ENCODE results near the gene NT5C1A.
A peak's percentile ranks its signal among the peaks of the same experiment; 100 is the strongest.

The NT5C1A gene

GRCh38 chr1:39675220-39675619 is 3.3 kb upstream of the NT5C1A start:
- Histone ChIP-seq H4K20me1 (ENCODE audit: insufficient read depth, low read length) (no peaks in the 10 kb centered on the region), H3K27me3 (ENCODE audit: insufficient read depth, low read length) (peaks cover 11% of the 10 kb centered on the region), H3K4me3 (ENCODE audit: low read depth, low read length, poor library complexity, severe bottlenecking) (no peak overlapping the region), H2AFZ (ENCODE audit: low read length) (no peak overlapping the region), H3K9ac (ENCODE audit: low read length) (no peak overlapping the region), H3K9me3 (ENCODE audit: low read length) (no peaks in the 10 kb centered on the region), H3K36me3 (ENCODE audit: insufficient read depth, low read length) (no peaks in the 10 kb centered on the region), H3F3A (ENCODE audit: insufficient read depth, low read length) (no peaks in the 10 kb centered on the region), H3K9me2 (ENCODE audit: low read depth, low read length) (no peaks in the 10 kb centered on the region), H3K79me2 (ENCODE audit: insufficient read depth, low read length) (no peaks in the 10 kb centered on the region), H3K27ac (ENCODE audit: low read depth, low read length, poor library complexity, severe bottlenecking) (no peak overlapping the region), H3K4me2 (ENCODE audit: low read length) (no peak overlapping the region), H3K4me1 (ENCODE audit: insufficient read depth, low read length, severe bottlenecking) (no peaks in the 10 kb centered on the region)
- TF ChIP-seq EZH2 (IDR thresholded peaks at IDR 0.05; ENCODE audit: borderline replicate concordance, low read length) (no peak), CTCF (IDR thresholded peaks at IDR 0.05; ENCODE audit: low read length) (no peak)

GRCh38 chr1:39673215-39673614 is 1.3 kb upstream of the NT5C1A start:
- Histone ChIP-seq H3K9ac (ENCODE audit: low read length) (no peak overlapping the region), H3K4me3 (ENCODE audit: low read depth, low read length, poor library complexity, severe bottlenecking) (no peak overlapping the region), H2AFZ (ENCODE audit: low read length) (no peak overlapping the region), H3K36me3 (ENCODE audit: insufficient read depth, low read length) (no peaks in the 10 kb centered on the region), H3F3A (ENCODE audit: insufficient read depth, low read length) (no peaks in the 10 kb centered on the region), H3K27ac (ENCODE audit: low read depth, low read length, poor library complexity, severe bottlenecking) (no peak overlapping the region), H3K4me2 (ENCODE audit: low read length) (no peak overlapping the region), H4K20me1 (ENCODE audit: insufficient read depth, low read length) (no peaks in the 10 kb centered on the region), H3K9me3 (ENCODE audit: low read length) (no peaks in the 10 kb centered on the region), H3K4me1 (ENCODE audit: insufficient read depth, low read length, severe bottlenecking) (no peaks in the 10 kb centered on the region), H3K27me3 (ENCODE audit: insufficient read depth, low read length) (peaks cover 11% of the 10 kb centered on the region), H3K9me2 (ENCODE audit: low read depth, low read length) (no peaks in the 10 kb centered on the region), H3K79me2 (ENCODE audit: insufficient read depth, low read length) (no peaks in the 10 kb centered on the region)
- TF ChIP-seq EZH2 (IDR thresholded peaks at IDR 0.05; ENCODE audit: borderline replicate concordance, low read length) (no peak), CTCF (IDR thresholded peaks at IDR 0.05; ENCODE audit: low read length) (no peak)

- no peak overlapping the region for H3K9ac ChIP-seq (ENCODE audit: low read length)
- no peak overlapping the region for H3K4me2 ChIP-seq (ENCODE audit: low read length)
- TF ChIP-seq CTCF (IDR thresholded peaks at IDR 0.05; ENCODE audit: low read length) (peak; percentile 43; the same call in 1 of the 2 replicates), EZH2 (IDR thresholded peaks at IDR 0.05; ENCODE audit: borderline replicate concordance, low read length) (no peak)
- no peak overlapping the region for H3K27ac ChIP-seq (ENCODE audit: low read depth, low read length, poor library complexity, severe bottlenecking)
- no peaks in the 10 kb centered on the region for H3K9me3 ChIP-seq (ENCODE audit: low read length)
- H3K79me2 ChIP-seq (ENCODE audit: insufficient read depth, low read length), result no peaks in the 10 kb centered on the region
- H3K36me3 ChIP-seq (ENCODE audit: insufficient read depth, low read length), result no peaks in the 10 kb centered on the region
- H3K27me3 ChIP-seq (ENCODE audit: insufficient read depth, low read length), result peaks cover 11% of the 10 kb centered on the region
- no peak overlapping the region for H2AFZ ChIP-seq (ENCODE audit: low read length)
- H3K4me1 ChIP-seq (ENCODE audit: insufficient read depth, low read length, severe bottlenecking), result no peaks in the 10 kb centered on the region
- no peak overlapping the region for H3K4me3 ChIP-seq (ENCODE audit: low read depth, low read length, poor library complexity, severe bottlenecking)
- no peaks in the 10 kb centered on the region for H4K20me1 ChIP-seq (ENCODE audit: insufficient read depth, low read length)
- no peaks in the 10 kb centered on the region for H3F3A ChIP-seq (ENCODE audit: insufficient read depth, low read length)
- H3K9me2 ChIP-seq (ENCODE audit: low read depth, low read length), result no peaks in the 10 kb centered on the region
Observed at GRCh38 chr1:39672551-39672947, 642 bp upstream of the NT5C1A start.
